Stimulated activated CD4-positive, alpha-beta T cell treated with anti-CD3 and anti-CD28 coated beads, Interleukin-2, amount 100 ng/mL, for 24 hours (primary cell): ENCODE data around the gene PLCL2.

ENCODE experiments used
- DNase-seq, 2 donors: peaks; one replicate each; pipeline ENCODE4 v3.0.0-alpha.2; 2020

PLCL2 gene

DNA sequence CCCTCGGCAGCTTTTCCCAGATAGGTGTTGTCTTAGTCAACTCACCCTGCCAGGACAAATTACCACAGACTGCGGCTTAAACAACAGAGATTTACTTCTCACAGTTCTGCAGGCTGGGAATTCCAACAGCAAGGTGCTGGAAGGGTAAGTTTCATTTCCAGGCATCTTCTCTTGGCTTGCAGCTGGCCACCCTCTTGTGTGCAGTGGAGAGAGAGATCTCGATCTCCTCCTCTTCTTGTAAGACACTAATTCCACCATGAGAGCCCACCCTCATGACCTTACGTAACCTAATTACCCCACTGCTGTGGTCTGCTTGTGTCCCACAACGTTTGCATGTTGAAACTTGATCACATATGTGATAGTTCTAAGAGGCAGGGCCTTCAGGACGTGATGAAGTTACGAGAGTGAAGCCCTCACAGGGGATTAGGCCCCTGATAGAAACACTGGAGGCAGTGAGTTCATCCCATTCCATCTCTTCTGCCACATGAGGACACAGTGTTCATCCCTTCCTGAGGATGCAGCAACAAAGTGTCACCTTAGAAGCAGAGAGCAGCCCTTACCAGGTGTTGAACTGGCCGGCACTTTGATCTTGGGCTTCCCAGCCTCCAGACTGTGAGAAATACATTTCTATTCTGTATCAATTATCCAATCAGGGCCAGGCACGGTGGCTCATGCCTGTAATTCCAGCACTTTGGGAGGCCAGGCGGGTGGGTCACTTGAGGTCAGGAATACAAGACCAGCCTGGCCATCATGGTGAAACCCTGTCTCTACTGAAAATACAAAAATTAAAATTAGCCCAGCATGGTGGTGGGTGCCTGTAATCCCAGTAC is 247.7 kb downstream of the PLCL2 start:
- no peak for DNase-seq

DNA sequence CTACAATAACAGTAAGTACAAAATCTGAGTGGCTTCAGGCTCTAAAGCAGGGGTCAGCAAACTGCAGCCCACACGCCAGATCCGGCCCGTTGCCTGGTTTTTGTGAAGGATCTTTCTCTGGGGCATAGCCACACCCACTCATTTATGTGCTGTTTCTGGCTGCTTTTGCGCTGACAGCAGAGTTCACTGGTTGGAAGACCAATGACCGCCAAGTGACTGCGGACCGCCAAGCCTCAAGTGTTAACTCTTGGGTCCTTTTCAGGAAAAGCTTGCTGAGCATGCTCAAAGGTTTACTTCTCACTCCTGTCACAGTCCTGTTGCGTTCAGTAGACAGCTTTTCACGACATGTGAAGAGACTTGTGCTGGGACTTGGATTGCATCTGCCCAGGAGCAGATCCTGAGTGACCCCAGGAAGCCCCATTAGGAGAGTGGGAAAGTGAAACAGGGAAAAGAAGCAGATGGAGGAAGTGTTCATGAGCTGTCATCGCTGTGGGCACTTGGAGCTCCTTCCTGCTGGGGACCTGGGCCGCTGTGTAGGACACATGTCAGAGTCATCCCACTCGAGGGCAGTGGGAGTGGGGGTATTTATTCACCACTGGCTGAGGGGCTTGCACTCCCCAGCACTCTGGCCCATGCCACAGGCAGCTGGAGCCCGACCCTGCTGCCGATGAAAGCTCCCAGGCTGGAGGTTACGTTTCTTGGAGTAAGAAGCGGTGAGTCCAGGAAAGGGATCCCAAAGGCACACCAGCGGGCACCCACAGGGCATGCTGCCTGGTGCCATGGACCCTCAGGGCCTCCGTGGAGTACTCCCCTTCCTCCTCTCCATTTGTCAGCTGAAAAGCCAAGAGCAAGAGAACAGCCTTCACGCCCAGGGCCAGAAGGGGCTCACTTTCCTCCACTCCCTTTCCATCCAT is 249.1 kb downstream of the PLCL2 start:
- no peak for DNase-seq

DNA sequence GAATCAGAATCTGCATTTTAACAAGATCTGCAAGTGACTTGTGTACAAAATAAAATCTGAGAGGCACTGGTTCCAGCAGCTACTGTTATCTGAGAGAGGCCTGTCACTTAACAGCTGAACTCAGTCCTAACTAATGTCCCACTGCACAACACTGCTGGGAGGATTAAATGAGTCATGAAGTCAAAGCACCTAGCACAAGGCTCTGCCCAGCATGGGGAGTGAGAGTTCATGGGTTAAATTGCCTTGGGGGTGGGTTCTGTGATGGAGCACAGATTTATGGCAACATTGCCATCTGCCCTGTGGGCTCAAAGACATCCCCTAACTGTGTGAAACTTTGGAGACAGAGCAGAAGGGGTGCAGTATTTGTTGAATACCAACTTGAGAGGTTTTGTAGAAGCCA is 250.9 kb downstream of the PLCL2 start:
- DNase-seq, result no peak

DNA sequence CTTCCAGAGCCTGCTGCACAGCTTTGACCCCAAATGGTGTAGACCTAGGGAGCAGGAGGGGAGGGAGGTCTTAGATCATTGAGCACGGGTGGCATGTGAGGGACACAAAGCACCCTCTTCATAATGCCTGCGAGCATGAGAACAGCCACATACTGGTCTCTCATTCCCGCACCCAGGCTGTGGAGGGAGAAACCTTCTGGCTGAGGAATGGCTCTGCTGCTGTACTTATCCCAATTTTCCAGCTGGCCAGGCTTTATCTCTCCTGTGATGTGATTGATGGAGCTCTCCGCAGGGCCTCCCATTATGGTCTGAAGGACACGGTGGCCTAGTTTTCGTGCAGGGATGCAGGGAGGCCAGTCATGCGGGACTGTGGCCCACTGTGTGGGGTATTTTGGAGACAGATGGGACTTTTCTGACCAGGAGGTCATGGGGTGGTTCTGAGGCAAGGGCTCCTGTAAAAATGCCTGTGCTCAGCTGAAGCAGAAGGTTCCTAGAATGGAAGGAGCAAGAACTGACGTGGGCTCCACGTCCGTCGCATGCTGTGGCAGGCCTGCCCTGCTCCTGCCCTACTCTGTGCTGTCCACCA is 251.5 kb downstream of the PLCL2 start:
- DNase-seq, result no peak

DNA sequence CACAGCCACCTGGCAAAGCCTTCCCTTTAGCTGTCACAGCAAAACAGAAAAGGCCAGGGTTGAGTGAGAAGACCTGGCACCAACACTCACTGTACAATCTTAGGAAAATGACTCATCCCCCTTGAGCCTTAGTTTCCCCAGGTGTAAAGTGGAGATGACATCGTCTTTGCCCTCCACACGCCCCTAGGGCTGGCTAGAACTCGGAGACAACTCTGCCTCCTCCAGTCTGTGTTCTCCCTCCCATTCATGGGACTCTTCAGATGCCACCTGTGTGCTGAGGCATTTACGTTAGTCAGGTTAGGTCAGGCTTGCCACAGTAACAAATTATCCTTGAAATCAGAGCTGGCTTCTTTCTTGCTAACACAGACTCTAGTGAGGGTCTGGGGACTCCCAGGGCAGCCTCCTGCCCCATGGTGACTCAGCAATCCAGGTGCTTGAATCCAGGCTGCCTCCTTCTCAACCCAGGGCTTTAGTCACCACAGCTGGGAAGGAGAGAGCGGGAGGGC is 252.6 kb downstream of the PLCL2 start:
- DNase-seq, result no peak

DNA sequence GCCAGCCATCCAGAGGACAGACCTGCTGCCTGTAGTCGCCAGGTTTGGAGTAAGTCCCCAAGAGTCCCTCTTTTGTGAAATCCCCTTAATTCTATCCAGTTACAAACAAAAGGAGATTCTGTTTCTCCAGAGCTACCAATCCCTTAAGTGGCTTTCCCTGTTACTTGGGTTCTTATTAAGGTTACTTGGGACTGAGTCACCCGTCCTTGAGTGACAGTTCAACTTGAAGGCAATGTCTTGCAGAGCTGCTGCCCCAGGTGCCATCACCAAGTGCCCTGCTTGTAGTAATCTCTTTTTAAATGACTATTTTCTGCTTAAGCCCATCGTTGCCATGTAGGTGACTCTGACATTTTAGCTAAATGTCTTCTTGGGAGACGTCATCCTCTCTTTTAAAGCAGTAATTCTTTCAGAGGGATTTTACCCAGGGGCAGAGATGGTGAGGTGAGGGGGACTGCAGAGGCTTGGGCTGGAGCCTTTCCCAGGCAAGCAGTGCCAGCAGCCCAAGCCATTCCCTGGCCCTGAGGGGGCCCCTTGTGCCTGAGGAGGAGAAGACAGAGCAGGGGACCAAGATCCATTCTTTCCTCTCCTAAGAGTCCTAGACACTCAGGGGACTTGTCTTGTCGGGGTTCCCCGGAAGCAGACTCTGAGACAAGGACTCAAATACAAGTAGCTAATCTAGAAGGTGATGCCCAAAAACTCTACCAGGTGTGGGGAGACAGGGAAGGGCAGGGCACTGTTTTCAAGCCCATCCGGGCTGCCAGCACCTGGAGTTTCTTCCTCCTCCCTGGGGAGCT is 253.7 kb downstream of the PLCL2 start:
- DNase-seq, result no peak
